PFSK-1 (cell line): ENCODE results near the gene HPF1.

Experiments
- FOXP2 ChIP-seq: optimal IDR thresholded peaks from 2 replicates; pipeline ENCODE3; 2011; ENCODE audit warnings: borderline replicate concordance, control low read depth, inconsistent platforms; ENCODE audit not compliant: insufficient read depth; ENCODE audit errors: extremely low read length, extremely low read depth
- POLR2AphosphoS5 ChIP-seq: IDR thresholded peaks from 2 replicates; pipeline ENCODE4 v1.6.1; 2012; ENCODE audit warnings: low read depth, mild to moderate bottlenecking, control low read depth, low read length, moderate library complexity
- SIN3A ChIP-seq: IDR thresholded peaks from 2 replicates; pipeline ENCODE4 v1.6.1; 2012; ENCODE audit warnings: mild to moderate bottlenecking, low read length, moderate library complexity, borderline replicate concordance; ENCODE audit not compliant: insufficient read depth
- TF ChIP-seq, protein P1 (sequence below), 2 experiments: IDR thresholded peaks; 2 replicates each; pipeline versions ENCODE4 v1.6.1 to v1.8.0; 2011 to 2012; ENCODE audit warnings: low read depth in 2 of 2, low read length in 2 of 2, control low read depth in 1 of 2, inconsistent platforms in 1 of 2, mild to moderate bottlenecking in 1 of 2, moderate library complexity in 1 of 2; ENCODE audit not compliant: insufficient read depth in 1 of 2

GRCh38 chr4:169774466-169775445, 17.0 kb upstream of the HPF1 start:
- no peak for TF ChIP-seq POLR2AphosphoS5
- TF ChIP-seq SIN3A: no peak
- no peak for TF ChIP-seq FOXP2
- TF ChIP-seq, protein P1, sequence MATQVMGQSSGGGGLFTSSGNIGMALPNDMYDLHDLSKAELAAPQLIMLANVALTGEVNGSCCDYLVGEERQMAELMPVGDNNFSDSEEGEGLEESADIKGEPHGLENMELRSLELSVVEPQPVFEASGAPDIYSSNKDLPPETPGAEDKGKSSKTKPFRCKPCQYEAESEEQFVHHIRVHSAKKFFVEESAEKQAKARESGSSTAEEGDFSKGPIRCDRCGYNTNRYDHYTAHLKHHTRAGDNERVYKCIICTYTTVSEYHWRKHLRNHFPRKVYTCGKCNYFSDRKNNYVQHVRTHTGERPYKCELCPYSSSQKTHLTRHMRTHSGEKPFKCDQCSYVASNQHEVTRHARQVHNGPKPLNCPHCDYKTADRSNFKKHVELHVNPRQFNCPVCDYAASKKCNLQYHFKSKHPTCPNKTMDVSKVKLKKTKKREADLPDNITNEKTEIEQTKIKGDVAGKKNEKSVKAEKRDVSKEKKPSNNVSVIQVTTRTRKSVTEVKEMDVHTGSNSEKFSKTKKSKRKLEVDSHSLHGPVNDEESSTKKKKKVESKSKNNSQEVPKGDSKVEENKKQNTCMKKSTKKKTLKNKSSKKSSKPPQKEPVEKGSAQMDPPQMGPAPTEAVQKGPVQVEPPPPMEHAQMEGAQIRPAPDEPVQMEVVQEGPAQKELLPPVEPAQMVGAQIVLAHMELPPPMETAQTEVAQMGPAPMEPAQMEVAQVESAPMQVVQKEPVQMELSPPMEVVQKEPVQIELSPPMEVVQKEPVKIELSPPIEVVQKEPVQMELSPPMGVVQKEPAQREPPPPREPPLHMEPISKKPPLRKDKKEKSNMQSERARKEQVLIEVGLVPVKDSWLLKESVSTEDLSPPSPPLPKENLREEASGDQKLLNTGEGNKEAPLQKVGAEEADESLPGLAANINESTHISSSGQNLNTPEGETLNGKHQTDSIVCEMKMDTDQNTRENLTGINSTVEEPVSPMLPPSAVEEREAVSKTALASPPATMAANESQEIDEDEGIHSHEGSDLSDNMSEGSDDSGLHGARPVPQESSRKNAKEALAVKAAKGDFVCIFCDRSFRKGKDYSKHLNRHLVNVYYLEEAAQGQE (IDR thresholded peaks at IDR 0.05; ENCODE audit: insufficient read depth in 1 of 2, low read depth in 2 of 2, low read length in 2 of 2): no peak
